ENCODE data around the gene SMPX. TPM values are rescaled to one million over a fixed set of nuclear protein-coding genes. Genes with fewer than 3 reads are reported as not detected.

Gene SMPX
- total RNA-seq, 1 donor from 2014 or later: not detected

DNA sequence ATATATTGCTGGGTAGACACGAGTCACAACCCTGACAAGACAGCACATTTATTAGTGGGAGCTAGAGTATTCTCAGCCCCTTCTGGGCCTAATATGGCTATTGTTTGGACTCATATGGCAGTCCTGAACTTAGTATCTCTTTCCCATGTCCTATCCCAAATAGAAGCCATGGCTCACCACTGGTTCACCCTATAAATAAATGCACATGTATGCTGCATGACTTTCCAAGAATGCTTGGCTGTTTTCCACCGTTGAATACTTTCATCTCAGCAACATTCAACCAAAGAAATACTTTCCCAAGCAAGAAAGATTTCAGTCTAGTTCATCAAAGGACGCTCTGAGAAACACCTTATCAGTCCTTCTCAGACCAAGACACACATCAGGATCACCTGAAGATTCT, 36.7 kb downstream of the SMPX start:
- peak; percentile 41 for FAIRE-seq
- no peaks in the 10 kb centered on the region for H3K9me3 Mint-ChIP-seq (ENCODE audit: unreplicated experiment)
- Histone ChIP-seq H4K20me1 (ENCODE audit: insufficient read depth, low read length) (no peaks in the 10 kb centered on the region), H3K27me3 (ENCODE audit: insufficient read depth, low read length) (no peaks in the 10 kb centered on the region), H3K27ac (ENCODE audit: low read depth, low read length) (no peak overlapping the region), H2AFZ (ENCODE audit: low read depth, low read length) (no peak overlapping the region), H3K4me1 (ENCODE audit: insufficient read depth, low read length) (no peaks in the 10 kb centered on the region), H3K4me3 (ENCODE audit: insufficient read depth, low read depth, low read length) (no peak overlapping the region), H3K79me2 (ENCODE audit: insufficient read depth, low read length) (no peaks in the 10 kb centered on the region), H3K4me2 (ENCODE audit: low read length) (no peak overlapping the region), H3K9me3 (ENCODE audit: insufficient read depth, low read depth, low read length) (no peaks in the 10 kb centered on the region), H3K36me3 (ENCODE audit: insufficient read depth, low read length) (no peaks in the 10 kb centered on the region), H3K9ac (ENCODE audit: low read length) (no peak overlapping the region)
- DNase-seq (ENCODE audit: low read depth): no peak
- no peak overlapping the region for H3K4me3 Mint-ChIP-seq (ENCODE audit: unreplicated experiment)
- H3K36me3 Mint-ChIP-seq (ENCODE audit: low read depth, unreplicated experiment): no peaks in the 10 kb centered on the region
- TF ChIP-seq, protein P1, sequence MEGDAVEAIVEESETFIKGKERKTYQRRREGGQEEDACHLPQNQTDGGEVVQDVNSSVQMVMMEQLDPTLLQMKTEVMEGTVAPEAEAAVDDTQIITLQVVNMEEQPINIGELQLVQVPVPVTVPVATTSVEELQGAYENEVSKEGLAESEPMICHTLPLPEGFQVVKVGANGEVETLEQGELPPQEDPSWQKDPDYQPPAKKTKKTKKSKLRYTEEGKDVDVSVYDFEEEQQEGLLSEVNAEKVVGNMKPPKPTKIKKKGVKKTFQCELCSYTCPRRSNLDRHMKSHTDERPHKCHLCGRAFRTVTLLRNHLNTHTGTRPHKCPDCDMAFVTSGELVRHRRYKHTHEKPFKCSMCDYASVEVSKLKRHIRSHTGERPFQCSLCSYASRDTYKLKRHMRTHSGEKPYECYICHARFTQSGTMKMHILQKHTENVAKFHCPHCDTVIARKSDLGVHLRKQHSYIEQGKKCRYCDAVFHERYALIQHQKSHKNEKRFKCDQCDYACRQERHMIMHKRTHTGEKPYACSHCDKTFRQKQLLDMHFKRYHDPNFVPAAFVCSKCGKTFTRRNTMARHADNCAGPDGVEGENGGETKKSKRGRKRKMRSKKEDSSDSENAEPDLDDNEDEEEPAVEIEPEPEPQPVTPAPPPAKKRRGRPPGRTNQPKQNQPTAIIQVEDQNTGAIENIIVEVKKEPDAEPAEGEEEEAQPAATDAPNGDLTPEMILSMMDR (IDR thresholded peaks at IDR 0.05; ENCODE audit: insufficient read depth, low read depth, low read length): no peak
- TF ChIP-seq EZH2 (IDR thresholded peaks at IDR 0.05; ENCODE audit: insufficient read depth, low read length): no peak
- H3K27me3 Mint-ChIP-seq (ENCODE audit: low read depth, unreplicated experiment): no peaks in the 10 kb centered on the region
- no peak overlapping the region for H3K27ac Mint-ChIP-seq (ENCODE audit: unreplicated experiment)
- no peaks in the 10 kb centered on the region for H3K4me1 Mint-ChIP-seq (ENCODE audit: low read depth, unreplicated experiment)

DNA sequence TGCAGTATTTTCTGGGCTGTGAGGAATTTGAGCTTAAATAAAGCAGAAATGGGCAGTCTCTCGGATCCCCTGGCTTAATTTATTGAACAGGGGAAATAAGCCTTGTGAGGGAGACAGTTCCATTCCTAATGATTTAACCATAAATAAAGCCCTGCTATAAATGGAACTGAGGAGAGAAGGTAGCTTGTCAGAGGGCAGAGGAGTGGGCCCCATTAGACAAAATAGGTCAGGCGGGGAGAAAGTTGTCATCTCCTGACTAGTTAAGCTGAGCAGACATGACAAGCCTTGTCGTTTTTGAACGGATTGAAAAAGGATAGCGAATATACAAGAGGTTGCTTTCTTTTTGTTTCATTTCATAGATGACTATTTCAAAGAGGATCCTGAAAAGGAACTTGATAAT, 39.3 kb downstream of the SMPX start:
- no peaks in the 10 kb centered on the region for H3K9me3 ChIP-seq (ENCODE audit: insufficient read depth, low read depth, low read length)
- H3K4me2 ChIP-seq (ENCODE audit: low read length): no peak overlapping the region
- Mint-ChIP-seq H3K4me1 (ENCODE audit: low read depth, unreplicated experiment) (no peaks in the 10 kb centered on the region), H3K27ac (ENCODE audit: unreplicated experiment) (no peak overlapping the region), H3K4me3 (ENCODE audit: unreplicated experiment) (no peak overlapping the region), H3K27me3 (ENCODE audit: low read depth, unreplicated experiment) (no peaks in the 10 kb centered on the region), H3K36me3 (ENCODE audit: low read depth, unreplicated experiment) (no peaks in the 10 kb centered on the region), H3K9me3 (ENCODE audit: unreplicated experiment) (no peaks in the 10 kb centered on the region)
- FAIRE-seq (no peak), DNase-seq (ENCODE audit: low read depth) (no peak)
- no peak overlapping the region for H3K27ac ChIP-seq (ENCODE audit: low read depth, low read length)
- H2AFZ ChIP-seq (ENCODE audit: low read depth, low read length): no peak overlapping the region
- no peaks in the 10 kb centered on the region for H3K79me2 ChIP-seq (ENCODE audit: insufficient read depth, low read length)
- no peaks in the 10 kb centered on the region for H3K36me3 ChIP-seq (ENCODE audit: insufficient read depth, low read length)
- no peak overlapping the region for H3K4me3 ChIP-seq (ENCODE audit: insufficient read depth, low read depth, low read length)
- TF ChIP-seq EZH2 (IDR thresholded peaks at IDR 0.05; ENCODE audit: insufficient read depth, low read length): no peak
- TF ChIP-seq, protein P1 (IDR thresholded peaks at IDR 0.05; ENCODE audit: insufficient read depth, low read depth, low read length): no peak
- no peaks in the 10 kb centered on the region for H3K4me1 ChIP-seq (ENCODE audit: insufficient read depth, low read length)
- no peaks in the 10 kb centered on the region for H3K27me3 ChIP-seq (ENCODE audit: insufficient read depth, low read length)
- H3K9ac ChIP-seq (ENCODE audit: low read length): no peak overlapping the region
- no peaks in the 10 kb centered on the region for H4K20me1 ChIP-seq (ENCODE audit: insufficient read depth, low read length)

DNA sequence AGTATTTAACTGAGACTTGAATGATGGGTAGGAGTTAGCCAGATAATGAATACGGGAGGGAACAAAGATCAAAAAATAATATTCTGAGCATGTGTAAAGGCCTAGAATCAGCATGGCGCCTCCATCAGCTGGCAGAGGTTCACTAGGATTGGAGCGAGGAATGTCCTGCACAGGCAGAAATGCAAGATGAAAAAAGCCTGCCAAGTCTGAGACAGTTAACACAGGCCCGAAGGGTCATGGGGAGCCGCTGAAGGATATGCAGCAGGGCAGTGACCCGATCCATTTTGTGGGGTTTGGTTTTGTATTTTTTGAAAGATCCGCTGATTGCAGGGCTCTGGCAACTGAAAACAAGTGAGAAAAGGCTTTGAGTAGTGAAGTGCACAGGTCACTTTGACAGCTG, 40.1 kb downstream of the SMPX start:
- Histone ChIP-seq H3K9me3 (ENCODE audit: insufficient read depth, low read depth, low read length) (no peaks in the 10 kb centered on the region), H3K79me2 (ENCODE audit: insufficient read depth, low read length) (no peaks in the 10 kb centered on the region), H3K9ac (ENCODE audit: low read length) (no peak overlapping the region), H3K4me3 (ENCODE audit: insufficient read depth, low read depth, low read length) (no peak overlapping the region), H2AFZ (ENCODE audit: low read depth, low read length) (no peak overlapping the region), H3K27ac (ENCODE audit: low read depth, low read length) (no peak overlapping the region), H4K20me1 (ENCODE audit: insufficient read depth, low read length) (no peaks in the 10 kb centered on the region), H3K36me3 (ENCODE audit: insufficient read depth, low read length) (no peaks in the 10 kb centered on the region), H3K4me1 (ENCODE audit: insufficient read depth, low read length) (no peaks in the 10 kb centered on the region), H3K27me3 (ENCODE audit: insufficient read depth, low read length) (no peaks in the 10 kb centered on the region), H3K4me2 (ENCODE audit: low read length) (no peak overlapping the region)
- TF ChIP-seq, protein P1 (IDR thresholded peaks at IDR 0.05; ENCODE audit: insufficient read depth, low read depth, low read length): no peak
- no peak for TF ChIP-seq EZH2 (IDR thresholded peaks at IDR 0.05; ENCODE audit: insufficient read depth, low read length)
- Mint-ChIP-seq H3K36me3 (ENCODE audit: low read depth, unreplicated experiment) (no peaks in the 10 kb centered on the region), H3K27me3 (ENCODE audit: low read depth, unreplicated experiment) (no peaks in the 10 kb centered on the region), H3K9me3 (ENCODE audit: unreplicated experiment) (no peaks in the 10 kb centered on the region), H3K27ac (ENCODE audit: unreplicated experiment) (no peak overlapping the region), H3K4me3 (ENCODE audit: unreplicated experiment) (no peak overlapping the region), H3K4me1 (ENCODE audit: low read depth, unreplicated experiment) (no peaks in the 10 kb centered on the region)
- no peak for FAIRE-seq
- DNase-seq (ENCODE audit: low read depth): no peak
